ENCODE measurements around the gene C22orf23.

DNA sequence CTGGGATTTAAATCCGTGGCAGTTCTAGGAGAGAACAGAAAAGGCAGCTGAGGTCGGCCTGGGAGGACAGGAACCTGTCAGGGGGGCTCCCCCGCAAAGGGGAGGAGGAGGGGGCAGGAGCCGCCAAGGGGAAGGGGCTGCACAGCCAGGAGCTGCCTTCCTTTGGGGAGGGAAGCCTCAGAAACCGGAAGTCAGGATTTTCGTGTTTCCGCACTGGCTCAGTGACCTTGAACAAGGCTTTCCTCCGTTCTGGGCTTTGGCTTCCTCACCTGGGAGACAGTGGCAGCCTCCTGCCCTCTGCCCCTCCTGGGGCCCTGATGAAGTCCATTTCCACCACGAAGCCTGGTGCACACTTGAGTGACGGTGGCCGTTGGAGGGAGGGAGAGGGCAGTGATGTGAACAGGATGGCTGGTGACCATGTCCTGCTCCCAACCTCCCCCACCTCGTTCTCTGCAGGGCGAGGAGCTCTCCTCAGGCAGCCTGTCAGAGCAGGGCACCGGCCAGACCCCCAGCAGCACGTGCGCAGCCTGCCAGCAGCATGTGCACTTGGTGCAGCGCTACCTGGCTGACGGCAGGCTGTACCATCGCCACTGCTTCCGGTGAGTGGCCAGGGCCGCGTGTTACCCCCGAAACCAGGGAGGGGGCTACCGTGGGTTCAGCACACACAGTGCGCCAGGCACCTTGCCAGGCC is 34.7 kb downstream of the C22orf23 start:
- TF ChIP-seq, protein P1, sequence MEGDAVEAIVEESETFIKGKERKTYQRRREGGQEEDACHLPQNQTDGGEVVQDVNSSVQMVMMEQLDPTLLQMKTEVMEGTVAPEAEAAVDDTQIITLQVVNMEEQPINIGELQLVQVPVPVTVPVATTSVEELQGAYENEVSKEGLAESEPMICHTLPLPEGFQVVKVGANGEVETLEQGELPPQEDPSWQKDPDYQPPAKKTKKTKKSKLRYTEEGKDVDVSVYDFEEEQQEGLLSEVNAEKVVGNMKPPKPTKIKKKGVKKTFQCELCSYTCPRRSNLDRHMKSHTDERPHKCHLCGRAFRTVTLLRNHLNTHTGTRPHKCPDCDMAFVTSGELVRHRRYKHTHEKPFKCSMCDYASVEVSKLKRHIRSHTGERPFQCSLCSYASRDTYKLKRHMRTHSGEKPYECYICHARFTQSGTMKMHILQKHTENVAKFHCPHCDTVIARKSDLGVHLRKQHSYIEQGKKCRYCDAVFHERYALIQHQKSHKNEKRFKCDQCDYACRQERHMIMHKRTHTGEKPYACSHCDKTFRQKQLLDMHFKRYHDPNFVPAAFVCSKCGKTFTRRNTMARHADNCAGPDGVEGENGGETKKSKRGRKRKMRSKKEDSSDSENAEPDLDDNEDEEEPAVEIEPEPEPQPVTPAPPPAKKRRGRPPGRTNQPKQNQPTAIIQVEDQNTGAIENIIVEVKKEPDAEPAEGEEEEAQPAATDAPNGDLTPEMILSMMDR (IDR thresholded peaks at IDR 0.05) = no peak
- TF ChIP-seq POLR2A (IDR thresholded peaks at IDR 0.05) = no peak

All from body of pancreas (tissue), 4 donors.